Activated CD4-positive, alpha-beta memory T cell treated with anti-CD3 and anti-CD28 coated beads for 36 hours (primary cell): Measurements from ENCODE around the gene CHST7. TPM values are rescaled to one million over a fixed set of nuclear protein-coding genes. Genes with fewer than 3 reads are reported as not detected.
"Not testable (repeated sequence)": the region's sequence is repeated elsewhere in the genome, so short reads cannot be mapped to it uniquely, and the experiment has no call there.

Experiments used
- CTCF ChIA-PET: fragments of 350-600 bp; sonication (Branson Sonifier 250); formaldehyde crosslinking; loops from one replicate; lab custom pipeline; 2021; ENCODE audit warnings: antibody characterized with exemption, inconsistent platforms; lab: Charles Lee
- POLR2A ChIA-PET: fragments of 350-600 bp; sonication (Branson Sonifier 250); formaldehyde crosslinking; loops from one replicate; lab custom pipeline; 2021; ENCODE audit warnings: antibody characterized with exemption; lab: Charles Lee
- DNase-seq: peaks from one replicate; pipeline ENCODE4 v3.0.0-alpha.2; 2020
- H3K27ac Mint-ChIP-seq: one replicate; pipeline ENCODE4 v1.8.0; 2021; ENCODE audit warnings: mixed read lengths
- H3K27me3 Mint-ChIP-seq: one replicate; pipeline ENCODE4 v1.8.0; 2021; ENCODE audit warnings: mixed read lengths
- H3K36me3 Mint-ChIP-seq: one replicate; pipeline ENCODE4 v1.8.0; 2021; ENCODE audit warnings: mixed read lengths
- H3K4me1 Mint-ChIP-seq: one replicate; pipeline ENCODE4 v1.8.0; 2021; ENCODE audit warnings: low read depth, mixed read lengths
- H3K4me3 Mint-ChIP-seq: one replicate; pipeline ENCODE4 v1.8.0; 2021; ENCODE audit warnings: mild to moderate bottlenecking, mixed read lengths
- H3K9me3 Mint-ChIP-seq: one replicate; pipeline ENCODE4 v1.8.0; 2021; ENCODE audit warnings: mixed read lengths
- intact Hi-C: fragments of 100-400 bp; cut with micrococcal nuclease; formaldehyde crosslinking; loops from one replicate; pipeline ENCODE4 v1.15.1; 2023
- total RNA-seq, 2 experiments: library from RNA; stranded (reverse); gene quantifications; one replicate each; pipeline ENCODE4 v1.2.3, GENCODE V29; 2021

CHST7 gene, protein sequence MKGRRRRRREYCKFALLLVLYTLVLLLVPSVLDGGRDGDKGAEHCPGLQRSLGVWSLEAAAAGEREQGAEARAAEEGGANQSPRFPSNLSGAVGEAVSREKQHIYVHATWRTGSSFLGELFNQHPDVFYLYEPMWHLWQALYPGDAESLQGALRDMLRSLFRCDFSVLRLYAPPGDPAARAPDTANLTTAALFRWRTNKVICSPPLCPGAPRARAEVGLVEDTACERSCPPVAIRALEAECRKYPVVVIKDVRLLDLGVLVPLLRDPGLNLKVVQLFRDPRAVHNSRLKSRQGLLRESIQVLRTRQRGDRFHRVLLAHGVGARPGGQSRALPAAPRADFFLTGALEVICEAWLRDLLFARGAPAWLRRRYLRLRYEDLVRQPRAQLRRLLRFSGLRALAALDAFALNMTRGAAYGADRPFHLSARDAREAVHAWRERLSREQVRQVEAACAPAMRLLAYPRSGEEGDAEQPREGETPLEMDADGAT
- 1 to 10 TPM; 5.1 to 6.1 TPM for total RNA-seq

GRCh38 chrX:46573331-46573891, at the start of gene CHST7:
Gene CHST7, plus strand, starts transcription at chrX:46573765. Its CDS starts 167 bp downstream, at chrX:46573932.
- Mint-ChIP-seq H3K27ac (peak within 1 kb of the TSS; percentile 91), H3K27me3 (no peaks in the 10 kb centered on the region), H3K4me1 (peaks cover 47% of the 10 kb centered on the region), H3K4me3 (peak within 1 kb of the TSS; percentile 76), H3K9me3 (no peaks in the 10 kb centered on the region), H3K36me3 (peaks cover 2% of the 10 kb centered on the region)
- POLR2A ChIA-PET, result interaction anchor here (0.9 to 1.3 kb wide), 5 partner anchors 53 to 571 kb away, joined by 3 read pairs; partner anchors contain the start of genes NDUFB11 and RBM10
- peak; percentile 73 for DNase-seq
- CTCF ChIA-PET, result interaction anchor here (1.0 to 1.4 kb wide), 2 partner anchors 13 to 136 kb away, joined by 3 to 6 read pairs; no protein-coding TSS in a partner anchor
- intact Hi-C loops, result loop anchor here (2.0 to 10.0 kb wide), 4 partner anchors 129 to 809 kb away; no protein-coding TSS in a partner anchor

- H3K4me1 Mint-ChIP-seq, CTCF ChIA-PET, H3K36me3 Mint-ChIP-seq, H3K9me3 Mint-ChIP-seq, H3K4me3 Mint-ChIP-seq, H3K27ac Mint-ChIP-seq, POLR2A ChIA-PET, intact Hi-C loops, DNase-seq, H3K27me3 Mint-ChIP-seq: not testable (repeated sequence)
Measured at GRCh38 chrX:46528640-46529039, 44.9 kb upstream of the CHST7 start.

GRCh38 chrX:46529740-46530403, 43.7 kb upstream of the CHST7 start:
- CTCF ChIA-PET, H3K36me3 Mint-ChIP-seq, intact Hi-C loops, DNase-seq, POLR2A ChIA-PET, H3K27ac Mint-ChIP-seq, H3K27me3 Mint-ChIP-seq, H3K4me1 Mint-ChIP-seq, H3K4me3 Mint-ChIP-seq, H3K9me3 Mint-ChIP-seq: not testable (repeated sequence)

DNA sequence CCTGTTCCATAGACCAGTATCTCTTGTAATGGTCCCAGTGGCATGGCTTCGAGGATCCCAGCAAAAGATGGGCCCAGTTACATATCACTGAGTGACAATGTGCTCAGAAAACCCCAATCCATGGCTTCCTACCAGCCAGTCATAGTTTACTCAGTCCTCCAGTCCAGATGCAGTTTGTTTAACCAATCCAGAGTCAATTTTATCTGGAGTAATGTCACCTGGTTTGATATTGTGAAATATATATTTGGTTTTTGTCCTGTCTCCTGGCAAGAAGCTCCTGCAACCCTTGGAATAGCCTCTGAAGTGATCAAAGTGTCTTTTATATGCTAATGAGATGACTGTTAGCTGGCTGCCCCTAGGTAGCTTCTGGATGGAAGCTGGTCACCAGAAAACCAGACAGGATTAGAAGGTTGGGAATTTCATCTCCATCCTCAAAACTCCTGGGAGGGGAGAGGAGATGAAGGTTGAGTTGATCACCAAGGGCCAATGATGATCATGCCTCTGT, 43.1 kb upstream of the CHST7 start:
- DNase-seq, H3K36me3 Mint-ChIP-seq, H3K27me3 Mint-ChIP-seq, intact Hi-C loops, CTCF ChIA-PET, H3K9me3 Mint-ChIP-seq, H3K4me3 Mint-ChIP-seq, POLR2A ChIA-PET, H3K4me1 Mint-ChIP-seq, H3K27ac Mint-ChIP-seq: not testable (repeated sequence)

GRCh38 chrX:46531442-46531841, 42.1 kb upstream of the CHST7 start:
- Mint-ChIP-seq H3K27me3 (no peaks in the 10 kb centered on the region), H3K4me3 (no peak overlapping the region), H3K4me1 (no peaks in the 10 kb centered on the region), H3K36me3 (no peaks in the 10 kb centered on the region), H3K9me3 (no peaks in the 10 kb centered on the region), H3K27ac (no peak overlapping the region)
- intact Hi-C loops, result no loop called here
- ChIA-PET CTCF (no interaction called here), POLR2A (no interaction called here)
- DNase-seq, result no peak

DNA sequence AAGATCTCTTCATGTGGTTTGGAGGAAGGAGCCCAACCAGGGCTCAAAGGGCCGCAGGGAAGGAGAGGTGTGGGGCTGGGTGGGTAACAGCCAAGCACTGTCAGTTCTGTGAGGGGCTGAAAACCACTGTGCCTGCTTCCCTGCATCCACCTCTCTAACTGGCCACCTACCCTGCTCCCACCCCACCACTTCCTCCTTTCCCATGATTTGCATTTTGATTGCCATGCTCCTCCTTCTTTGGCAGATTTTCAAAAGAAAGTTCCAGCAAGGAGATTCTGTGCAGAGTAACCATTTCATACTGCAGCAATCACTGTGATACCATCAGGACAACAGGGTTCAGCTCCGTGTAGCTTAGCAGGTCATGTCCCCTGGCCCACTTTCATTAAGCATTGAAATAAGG, 30.1 kb upstream of the CHST7 start:
- H3K4me1 Mint-ChIP-seq, result peaks cover 21% of the 10 kb centered on the region
- no peak overlapping the region for H3K27ac Mint-ChIP-seq
- DNase-seq, result no peak
- intact Hi-C loops, result loop anchor here (10.0 kb wide), 1 partner anchor 219 kb away; no protein-coding TSS in a partner anchor
- H3K27me3 Mint-ChIP-seq, result no peaks in the 10 kb centered on the region
- ChIA-PET POLR2A (no interaction called here), CTCF (no interaction called here)
- H3K36me3 Mint-ChIP-seq, result peaks cover 4% of the 10 kb centered on the region
- no peak overlapping the region for H3K4me3 Mint-ChIP-seq
- no peaks in the 10 kb centered on the region for H3K9me3 Mint-ChIP-seq

- CTCF ChIA-PET, POLR2A ChIA-PET: not testable (repeated sequence)
- intact Hi-C loops, result loop anchor here (10.0 kb wide), 1 partner anchor 220 kb away; no protein-coding TSS in a partner anchor
Measured at GRCh38 chrX:46544527-46544926, 29.0 kb upstream of the CHST7 start.

DNA sequence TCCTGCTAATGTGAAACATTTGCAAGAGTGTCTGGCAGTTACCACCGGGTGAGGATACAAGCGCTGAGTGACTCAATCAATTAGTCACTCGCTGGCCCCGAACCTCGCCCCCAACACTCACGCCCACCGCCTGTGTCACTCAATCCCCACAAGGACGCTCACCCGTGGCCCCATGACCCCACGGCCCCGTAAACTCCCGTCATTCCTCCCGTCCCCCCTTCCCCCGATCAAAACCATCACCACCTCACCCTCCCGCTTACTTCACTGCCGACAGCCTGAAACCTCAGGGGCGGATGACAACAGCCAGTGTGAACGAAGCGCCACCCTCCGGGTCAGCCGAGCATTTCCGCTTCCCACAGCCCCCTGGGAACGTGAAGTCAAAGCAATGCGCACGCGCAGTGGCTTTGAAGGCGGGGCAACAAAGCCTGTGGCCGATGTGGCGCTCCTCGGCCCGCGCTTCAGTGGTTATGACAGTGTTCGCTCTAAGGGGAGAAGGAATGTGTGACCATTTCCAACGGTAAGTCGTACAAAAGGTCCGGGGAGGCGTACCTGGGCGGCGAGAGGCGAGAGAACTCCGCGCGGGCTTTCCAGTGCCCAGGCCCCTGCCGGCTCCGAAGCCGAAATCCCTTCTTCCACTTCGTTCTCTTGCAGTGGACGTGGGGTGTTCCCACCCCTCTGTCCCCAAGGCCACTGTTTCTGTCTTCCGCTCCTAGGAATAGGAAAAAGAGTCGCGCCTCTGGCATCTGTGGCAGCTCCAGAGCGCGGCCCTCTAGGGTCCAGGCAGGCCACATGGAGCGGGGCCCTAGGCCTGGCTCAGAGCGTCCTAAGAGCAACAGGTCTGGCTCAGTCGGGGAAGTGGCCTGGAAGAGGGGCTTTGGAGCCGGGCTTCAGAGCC, 28.2 kb upstream of the CHST7 start, which contains the start of gene ZNF674:
ZNF674 (minus strand) TSS at position 311 of the 895 bp plus-strand sequence. CDS start 3,334 bp downstream, outside the sequence.
- DNase-seq, result peak; percentile 95
- ChIA-PET POLR2A (no interaction called here), CTCF (no interaction called here)
- Mint-ChIP-seq H3K36me3 (peaks cover 5% of the 10 kb centered on the region), H3K27ac (peak within 1 kb of the TSS; percentile 97), H3K9me3 (no peaks in the 10 kb centered on the region), H3K27me3 (no peaks in the 10 kb centered on the region), H3K4me1 (peaks cover 25% of the 10 kb centered on the region), H3K4me3 (peak within 1 kb of the TSS; percentile 92)
- intact Hi-C loops, result loop anchor here (1.0 to 10.0 kb wide), 3 partner anchors 27 to 221 kb away; no protein-coding TSS in a partner anchor

More at GRCh38 chrX:46544527-46544926, 29.0 kb upstream of the CHST7 start:
- DNase-seq, result peak; percentile 17
- Mint-ChIP-seq H3K27ac (peak overlapping the region; percentile 97), H3K4me1 (peaks cover 25% of the 10 kb centered on the region), H3K4me3 (peak overlapping the region; percentile 92)
- not testable (repeated sequence) for H3K27me3 Mint-ChIP-seq, H3K9me3 Mint-ChIP-seq, H3K36me3 Mint-ChIP-seq

DNA sequence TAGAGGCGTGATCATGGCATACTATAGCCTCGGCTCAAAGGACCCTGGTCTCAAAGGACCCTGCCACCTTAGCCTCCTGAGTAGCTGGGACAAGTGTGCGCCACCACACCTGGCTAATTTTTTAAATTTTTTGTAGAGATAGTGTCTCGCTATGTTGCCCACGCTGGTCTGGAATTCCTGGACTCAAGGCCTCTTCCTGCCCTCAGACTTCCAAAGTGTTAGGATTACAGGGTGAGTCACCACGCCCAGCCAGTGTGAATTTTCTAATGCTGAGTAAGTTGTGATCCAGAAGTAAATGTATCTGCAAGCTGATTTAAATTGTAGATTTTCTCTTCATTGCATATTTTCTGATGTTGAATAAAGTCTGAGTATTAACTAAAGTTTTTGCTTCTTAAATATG, 25.7 kb upstream of the CHST7 start:
- H3K27me3 Mint-ChIP-seq, result no peaks in the 10 kb centered on the region
- intact Hi-C loops, result loop anchor here (10.0 kb wide), 1 partner anchor 223 kb away; no protein-coding TSS in a partner anchor

GRCh38 chrX:46549914-46550313, 23.7 kb upstream of the CHST7 start:
- peaks cover 13% of the 10 kb centered on the region for H3K4me1 Mint-ChIP-seq
- DNase-seq, result no peak
- no peak overlapping the region for H3K4me3 Mint-ChIP-seq
- H3K9me3 Mint-ChIP-seq, result no peaks in the 10 kb centered on the region
- ChIA-PET CTCF (no interaction called here), POLR2A (no interaction called here)
- no peaks in the 10 kb centered on the region for H3K27me3 Mint-ChIP-seq
- intact Hi-C loops, result loop anchor here (10.0 kb wide), 1 partner anchor 225 kb away; no protein-coding TSS in a partner anchor
- no peak overlapping the region for H3K27ac Mint-ChIP-seq
- H3K36me3 Mint-ChIP-seq, result peaks cover 8% of the 10 kb centered on the region

More for the DNA sequence above, 25.7 kb upstream of the CHST7 start:
- Mint-ChIP-seq H3K4me3 (no peak overlapping the region), H3K27ac (no peak overlapping the region), H3K36me3 (peaks cover 7% of the 10 kb centered on the region), H3K9me3 (no peaks in the 10 kb centered on the region), H3K4me1 (peaks cover 25% of the 10 kb centered on the region)
- CTCF ChIA-PET, result no interaction called here
- POLR2A ChIA-PET, result no interaction called here
- DNase-seq, result no peak
